Islet of Langerhans (tissue), 1 donor: ENCODE data around the gene FLAD1.
"Not testable (repeated sequence)": the region's sequence is repeated elsewhere in the genome, so short reads cannot be mapped to it uniquely, and the experiment has no call there.

Source experiments
- FAIRE-seq: peaks from one replicate; lab custom pipeline; 2011; peaks lifted over from hg19 to GRCh38; lab: Jason Lieb, UNC

FLAD1 gene

DNA sequence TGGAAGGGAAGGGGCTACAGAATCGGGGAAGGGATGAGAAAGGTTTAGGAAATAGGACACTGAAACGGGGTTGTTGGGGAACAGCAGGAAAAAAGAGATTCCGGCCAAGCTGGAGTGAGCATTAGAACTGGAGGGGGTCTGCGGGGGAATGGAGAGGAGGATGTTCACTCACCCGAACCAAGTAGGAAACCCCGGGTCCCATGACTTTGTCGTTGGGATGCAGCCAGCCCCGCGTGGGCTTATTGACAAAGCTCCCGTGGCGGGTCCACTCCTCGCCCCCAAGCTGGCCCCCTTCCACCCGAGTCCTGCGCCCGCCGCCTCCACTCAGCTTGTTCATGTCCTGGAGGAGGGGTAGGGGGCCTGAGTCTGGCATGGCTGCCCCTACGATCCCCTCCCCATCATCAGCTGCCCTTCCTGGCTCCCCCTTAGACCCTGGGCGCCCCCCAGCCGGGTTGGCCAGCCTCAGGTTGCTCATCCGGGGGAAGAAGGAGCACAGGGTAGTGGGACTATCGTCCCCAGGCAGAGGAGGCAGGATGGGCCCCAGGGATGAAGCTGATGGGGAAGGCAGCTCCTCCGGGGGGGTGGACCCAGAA, 13.2 kb upstream of the FLAD1 start:
- no peak for FAIRE-seq

DNA sequence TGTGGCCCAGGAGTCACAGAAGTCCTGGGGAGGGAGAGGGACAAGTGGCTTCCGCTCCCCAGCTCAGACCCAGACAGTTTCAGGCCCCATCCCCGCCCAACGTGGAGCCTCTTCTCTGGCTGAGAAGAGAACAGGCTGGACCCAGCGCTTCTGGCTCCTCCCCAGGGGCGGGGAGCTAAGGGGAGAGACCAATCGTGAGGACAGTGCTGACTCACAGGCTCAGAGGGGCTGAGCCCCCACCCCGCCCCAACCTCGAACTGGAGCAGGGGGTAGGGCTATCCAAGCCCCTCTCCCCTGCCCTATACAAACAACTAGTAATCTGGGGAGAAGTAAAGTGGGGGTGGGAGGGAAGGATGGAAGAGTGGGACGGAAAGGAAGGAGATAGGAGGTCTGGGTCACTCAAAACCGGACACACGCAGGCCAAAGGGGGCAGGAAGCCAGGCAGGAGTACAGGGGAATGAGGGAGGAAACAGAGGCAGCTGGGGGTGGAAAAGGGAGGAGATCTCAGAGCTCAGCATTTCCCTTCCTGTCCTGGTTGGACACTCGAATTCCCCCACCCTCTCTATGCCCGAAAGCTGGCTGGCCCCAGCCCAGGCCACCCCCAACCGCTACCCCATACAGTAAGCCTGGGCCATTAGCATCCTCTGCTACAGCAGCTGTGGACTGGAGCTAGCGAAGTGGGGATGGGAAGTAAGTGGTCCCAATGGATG, 12.4 kb upstream of the FLAD1 start, which contains the start of gene SHC1:
TSS of gene SHC1 (minus strand) at position 117 of the 710 bp plus-strand sequence. CDS start 221 bp downstream, outside the sequence.
- FAIRE-seq = no peak

DNA sequence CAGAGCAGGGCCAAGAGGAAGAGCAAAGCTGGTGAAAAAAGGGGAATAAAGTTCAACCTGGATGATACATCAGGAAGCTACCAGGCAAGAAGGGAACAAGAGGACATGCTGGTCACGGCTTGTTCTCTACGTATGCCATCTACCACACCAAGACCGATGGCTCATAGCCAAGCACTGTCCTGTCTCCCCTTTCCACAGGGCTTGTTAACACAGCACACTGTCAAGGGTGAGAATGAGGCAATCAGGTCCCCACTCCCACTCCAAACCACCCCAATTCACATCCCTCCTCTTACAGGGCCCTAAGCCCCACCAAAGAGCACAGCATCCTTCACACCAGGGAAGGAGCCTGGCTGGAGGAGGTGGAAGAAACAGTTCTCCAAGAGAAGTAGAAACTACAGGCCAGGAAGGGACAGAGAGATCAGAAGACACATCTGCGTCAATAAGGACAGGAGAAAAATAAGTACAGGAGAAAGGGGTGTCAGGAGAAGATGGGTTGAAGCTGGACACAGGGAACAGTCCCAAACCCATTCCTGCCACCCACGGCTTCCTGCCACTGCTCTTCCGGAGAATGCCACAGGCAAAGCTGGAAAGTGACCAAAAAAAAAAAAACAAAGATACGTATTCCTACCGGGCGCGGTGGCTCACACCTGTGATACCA, 11.7 kb upstream of the FLAD1 start:
- FAIRE-seq = no peak

DNA sequence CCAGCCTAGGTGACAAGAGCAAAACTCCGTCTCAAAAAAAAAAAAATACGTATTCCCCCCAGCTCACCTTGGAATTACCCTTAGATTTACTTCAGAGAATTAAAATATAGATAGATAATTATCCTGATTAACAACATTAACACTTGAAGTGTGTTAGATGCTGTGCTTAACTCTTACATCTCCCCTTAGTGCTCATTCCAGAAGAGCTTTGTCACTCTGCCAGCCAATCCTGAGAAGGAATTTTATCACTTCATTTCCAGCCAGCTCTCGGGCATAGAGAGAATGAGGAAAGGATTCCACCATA, 11.0 kb upstream of the FLAD1 start:
- no peak for FAIRE-seq

DNA sequence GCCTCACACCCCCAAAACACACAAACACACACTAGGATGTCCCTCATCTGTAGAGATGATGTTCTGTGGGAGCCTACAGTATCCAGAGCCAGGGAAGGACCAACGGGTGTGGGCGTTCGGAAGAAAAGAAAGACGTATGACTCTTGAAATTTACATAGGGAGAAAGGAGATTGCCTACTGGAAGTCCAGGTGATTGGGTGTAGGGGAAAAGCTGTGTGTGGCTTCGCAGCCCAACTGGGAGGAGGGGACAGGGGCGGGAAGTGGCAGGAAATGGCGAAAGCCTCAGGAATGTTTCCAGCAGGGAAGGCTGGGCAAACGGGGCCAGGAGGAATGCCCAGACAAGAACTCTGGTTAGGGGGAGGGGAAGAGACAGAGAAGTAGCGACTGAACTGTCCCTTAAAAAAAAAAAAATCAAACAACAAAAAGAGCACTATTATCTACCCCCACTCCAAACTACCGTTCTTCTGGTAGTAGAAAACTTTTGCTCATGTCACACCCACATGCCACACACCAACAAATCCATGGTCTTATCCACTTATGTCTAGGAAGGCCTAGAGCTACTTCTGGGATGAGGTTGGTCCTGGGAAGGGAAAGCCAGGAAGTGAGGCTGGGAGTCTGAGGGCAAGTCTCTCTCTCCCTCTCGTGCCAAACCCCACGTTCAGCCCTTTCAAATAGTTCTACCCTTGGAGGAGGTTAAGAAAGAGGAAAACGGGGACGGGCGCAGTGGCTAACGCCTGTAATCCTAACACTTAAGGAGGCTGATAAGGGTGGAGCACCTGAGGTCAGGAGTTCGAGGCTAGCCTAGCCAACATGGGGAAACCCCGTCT, 10.4 kb upstream of the FLAD1 start:
- no peak for FAIRE-seq

DNA sequence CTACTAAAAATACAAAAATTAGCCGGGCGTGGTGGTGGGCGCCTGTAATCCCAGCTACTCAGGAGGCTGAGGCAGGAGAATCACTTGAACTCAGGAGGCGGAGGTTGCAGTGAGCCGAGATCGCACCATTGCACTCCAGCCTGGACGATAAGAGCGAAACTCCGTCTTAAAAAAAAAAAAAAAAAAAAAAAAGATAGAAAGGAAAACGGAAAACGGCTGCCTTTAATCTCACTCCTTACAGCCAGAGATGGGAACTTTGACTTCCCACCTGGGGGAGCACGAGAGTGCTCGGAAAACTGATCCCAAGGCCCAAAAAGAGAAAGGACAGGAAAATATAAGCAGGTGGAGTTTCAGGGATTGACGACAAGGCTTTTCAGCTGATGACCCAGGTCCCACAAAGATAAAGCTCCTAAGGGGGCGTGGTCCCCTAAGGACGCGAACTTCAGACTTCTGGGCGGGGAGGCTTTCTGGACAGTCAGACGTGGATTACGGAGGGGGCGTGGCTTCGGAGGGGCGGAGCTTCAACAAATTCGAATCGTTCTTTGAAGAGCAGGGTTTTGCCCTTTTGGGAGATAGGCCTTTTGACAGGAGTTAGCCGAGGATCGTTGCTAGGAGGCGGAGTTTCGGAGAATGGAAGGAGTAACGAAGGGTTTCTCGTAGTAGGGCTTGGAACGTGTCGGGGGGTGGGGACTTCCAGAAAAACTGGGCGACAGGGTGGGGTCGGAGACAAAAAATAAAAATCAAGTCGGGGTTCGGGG, 9.6 kb upstream of the FLAD1 start:
- FAIRE-seq = no peak

DNA sequence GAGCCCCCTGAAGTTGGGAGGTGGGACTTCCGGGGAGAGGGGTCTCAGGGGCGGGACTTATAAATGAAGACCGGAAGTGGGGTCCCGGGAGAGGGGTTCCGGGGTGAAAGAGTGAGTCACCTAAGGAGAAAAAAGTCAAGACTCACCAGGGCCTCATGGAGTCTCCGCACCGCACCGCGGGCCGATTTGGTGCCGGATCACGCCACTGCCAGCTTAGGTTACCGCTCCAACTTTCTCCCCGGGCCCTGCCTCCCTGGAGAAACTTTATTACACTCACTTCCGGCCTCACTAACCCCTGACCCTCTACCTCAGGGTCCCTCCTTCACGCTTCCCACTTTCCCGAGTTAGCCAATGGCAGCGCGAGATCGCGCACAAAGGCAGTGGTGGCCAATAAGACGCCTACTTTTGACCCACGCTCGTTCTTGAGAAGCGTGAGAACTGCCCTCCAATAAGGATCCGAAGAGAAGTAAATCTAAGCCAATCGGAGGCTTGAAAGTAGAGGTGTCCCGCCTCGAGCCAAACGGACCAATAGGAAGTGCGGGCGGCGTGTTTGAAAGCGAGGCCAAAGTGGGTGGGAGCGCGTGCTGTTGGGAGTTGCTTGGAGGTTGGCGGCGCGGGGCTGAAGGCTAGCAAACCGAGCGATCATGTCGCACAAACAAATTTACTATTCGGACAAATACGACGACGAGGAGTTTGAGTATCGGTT, 8.9 kb upstream of the FLAD1 start, which contains the start of gene CKS1B:
TSS of gene CKS1B (plus strand) at position 580 of the 706 bp plus-strand sequence. CDS start at position 645, 65 bp downstream.
- peak; percentile 94 for FAIRE-seq

DNA sequence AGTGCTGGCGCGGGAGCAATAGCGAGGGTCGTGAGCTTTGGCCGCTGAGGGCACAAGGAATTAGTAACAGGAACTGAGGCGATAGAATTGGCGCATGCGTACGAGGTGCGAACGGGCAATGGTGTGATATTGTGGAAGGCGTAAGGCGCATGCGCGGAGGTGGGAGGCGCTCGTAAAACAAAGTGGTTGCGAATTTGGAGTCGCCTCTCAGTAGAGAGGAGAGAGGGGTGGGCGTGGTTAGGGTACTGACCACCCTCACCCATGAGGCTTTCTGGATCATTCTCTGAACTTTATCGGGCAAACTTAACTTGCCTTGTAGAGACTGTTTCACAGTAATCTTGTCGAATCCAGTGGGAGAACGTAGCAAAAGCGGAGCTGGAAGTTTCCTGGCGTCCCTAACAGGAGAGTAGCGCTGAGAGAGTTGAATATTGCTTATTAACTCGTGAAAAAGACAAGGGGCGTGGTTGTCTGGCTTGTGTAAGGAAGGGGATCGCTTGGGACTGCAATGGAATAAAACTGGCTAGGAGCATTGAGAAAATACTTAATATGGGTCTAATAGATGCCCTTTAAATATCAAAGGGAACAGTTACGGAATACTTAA, 8.2 kb upstream of the FLAD1 start:
- FAIRE-seq = peak; percentile 13

DNA sequence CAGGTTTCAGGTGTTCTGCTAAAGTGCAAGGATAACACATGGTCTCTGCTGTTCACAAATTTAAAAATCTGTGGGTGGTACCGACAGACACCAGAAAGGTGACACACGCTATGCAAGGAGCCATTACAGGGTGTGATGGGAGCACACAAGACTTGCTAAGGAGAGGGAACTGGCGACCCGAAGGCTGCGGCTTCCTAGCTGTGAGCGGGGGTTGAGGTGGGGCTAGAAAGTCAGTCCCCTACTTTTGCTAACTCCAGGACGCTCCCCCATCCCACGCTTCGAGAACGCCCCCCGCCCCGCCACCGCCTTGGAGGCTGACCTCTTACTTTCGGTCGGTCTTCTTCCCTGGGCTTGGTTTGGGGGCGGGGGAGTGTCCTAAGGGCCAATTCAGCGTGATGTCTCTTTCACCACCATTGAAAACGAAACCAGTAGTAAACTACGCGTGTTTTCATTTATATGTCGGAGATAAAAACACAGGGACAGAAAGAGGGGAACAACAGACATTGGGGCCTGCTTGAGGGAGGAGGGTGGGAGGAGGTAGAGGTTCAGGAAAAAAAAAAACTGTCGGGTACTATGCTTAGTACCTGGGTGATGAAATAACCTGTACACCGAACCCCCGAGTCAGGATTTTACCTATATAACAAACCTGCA, 7.6 kb upstream of the FLAD1 start:
- no peak for FAIRE-seq

DNA sequence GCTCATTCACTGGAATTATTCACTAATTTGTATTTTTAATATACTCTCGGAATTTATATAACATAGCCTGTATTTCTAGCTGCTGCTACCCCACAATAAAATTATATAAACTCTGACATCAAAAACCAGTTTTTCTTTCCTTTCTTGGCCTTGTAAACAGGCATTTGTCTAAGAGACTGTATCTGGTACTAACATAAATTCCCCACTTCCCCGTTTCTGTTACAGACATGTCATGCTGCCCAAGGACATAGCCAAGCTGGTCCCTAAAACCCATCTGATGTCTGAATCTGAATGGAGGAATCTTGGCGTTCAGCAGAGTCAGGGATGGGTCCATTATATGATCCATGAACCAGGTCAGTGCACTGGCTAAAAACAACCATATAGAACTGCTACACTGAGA, 5.4 kb upstream of the FLAD1 start:
- not testable (repeated sequence) for FAIRE-seq

DNA sequence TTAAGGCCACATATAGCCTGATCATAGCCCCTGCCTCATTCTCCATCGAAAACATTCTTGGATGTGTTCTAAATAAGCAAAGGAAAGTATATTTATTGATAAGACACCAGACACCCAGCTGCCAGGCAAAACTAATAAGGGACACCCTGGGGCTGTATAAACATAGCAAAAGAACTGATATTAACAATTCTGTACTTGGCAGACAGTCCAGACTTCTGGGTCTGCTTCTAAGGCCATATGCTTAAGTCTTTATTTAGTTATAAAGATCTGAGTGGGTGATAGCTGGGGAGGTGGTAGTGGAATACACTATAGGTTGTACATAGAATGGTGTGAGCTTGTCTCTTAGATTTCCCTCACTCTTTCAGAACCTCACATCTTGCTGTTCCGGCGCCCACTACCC, 4.8 kb upstream of the FLAD1 start:
- no peak for FAIRE-seq

DNA sequence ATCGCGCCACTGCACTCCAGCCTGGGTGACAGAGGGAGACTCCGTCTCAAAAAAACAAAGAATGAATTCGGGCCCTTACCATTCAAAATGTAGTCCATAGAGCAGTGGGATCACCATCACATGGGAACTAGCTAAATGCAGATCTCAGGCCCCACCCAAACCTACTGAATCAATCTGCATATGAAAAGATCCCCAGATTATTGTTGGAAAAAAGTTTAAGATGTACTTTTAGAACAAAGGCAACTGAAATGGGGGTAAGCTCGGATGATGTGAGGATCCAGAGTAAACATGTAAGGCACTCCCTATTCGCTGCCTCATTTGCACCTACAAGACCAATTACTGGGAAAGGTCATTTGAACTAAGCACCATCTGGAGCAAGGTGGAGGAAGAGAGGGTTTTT, 803 bp upstream of the FLAD1 start:
- FAIRE-seq = no peak

DNA sequence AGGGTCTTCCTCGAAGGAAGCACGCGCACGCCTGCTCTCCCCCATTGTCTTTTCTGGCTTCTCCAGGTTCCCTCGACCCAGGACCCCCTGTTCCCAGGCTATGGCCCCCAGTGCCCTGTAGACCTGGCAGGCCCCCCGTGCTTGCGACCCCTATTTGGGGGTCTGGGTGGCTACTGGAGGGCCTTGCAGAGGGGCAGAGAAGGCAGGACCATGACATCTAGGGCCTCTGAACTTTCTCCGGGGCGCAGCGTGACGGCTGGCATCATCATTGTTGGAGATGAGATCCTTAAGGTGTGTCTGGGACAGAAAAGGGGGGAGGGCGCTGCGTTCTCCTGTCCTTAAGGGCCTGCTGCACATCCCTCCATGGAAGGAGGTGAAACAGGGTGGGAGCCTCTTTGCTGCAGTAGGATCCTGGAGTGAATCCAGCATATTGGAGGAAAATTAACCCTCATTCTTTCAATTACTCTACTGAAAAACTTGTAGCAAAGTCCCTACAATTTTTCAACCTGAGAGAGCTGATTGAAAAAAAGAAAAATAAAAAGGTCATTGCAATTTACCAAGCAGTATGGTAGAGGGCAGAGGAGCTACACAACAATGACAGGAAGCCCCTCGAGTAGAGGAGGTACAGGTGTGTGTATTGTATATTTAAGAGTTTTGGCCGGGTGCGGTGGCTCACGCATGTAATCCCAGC, 777 bp downstream of the FLAD1 start:
- FAIRE-seq = no peak

DNA sequence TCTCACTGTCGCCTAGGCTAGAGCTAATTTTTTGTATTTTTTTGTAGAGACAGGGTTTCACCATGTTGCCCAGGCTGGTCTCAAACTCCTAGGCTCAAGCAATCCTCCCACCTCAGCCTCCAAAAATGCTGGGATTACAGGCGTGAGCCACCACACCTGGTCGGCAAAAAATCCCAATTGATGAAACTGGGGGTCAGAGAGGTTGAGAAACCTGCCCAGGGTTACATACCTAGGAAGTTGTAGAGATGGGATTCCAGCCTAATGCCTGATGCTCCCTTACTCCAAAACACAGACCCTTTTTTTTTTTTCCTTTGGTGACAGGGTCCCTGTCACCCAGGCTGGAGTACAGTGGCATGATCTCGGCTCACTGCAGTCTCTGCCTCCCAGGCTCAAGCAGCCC, 3.6 kb downstream of the FLAD1 start:
- FAIRE-seq = not testable (repeated sequence)

DNA sequence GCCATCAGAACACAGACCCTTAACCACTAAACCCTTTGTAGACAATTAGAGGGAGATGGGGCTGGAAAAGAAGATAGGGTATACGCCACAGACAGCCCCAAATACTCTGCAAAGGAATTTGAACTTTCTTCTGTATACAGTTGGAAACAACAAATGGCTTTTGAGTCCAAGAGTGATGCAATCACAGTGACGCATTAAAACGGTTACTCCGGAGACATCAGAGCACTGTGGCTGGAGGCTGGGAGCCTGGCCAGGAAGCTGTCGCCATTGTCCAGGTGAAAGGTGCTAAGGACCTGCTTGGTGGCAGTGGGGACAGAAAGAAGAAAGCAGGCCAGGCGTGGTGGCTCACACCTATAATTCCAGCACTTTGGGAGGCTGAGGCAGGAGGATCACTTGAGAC, 4.2 kb downstream of the FLAD1 start:
- no peak for FAIRE-seq

DNA sequence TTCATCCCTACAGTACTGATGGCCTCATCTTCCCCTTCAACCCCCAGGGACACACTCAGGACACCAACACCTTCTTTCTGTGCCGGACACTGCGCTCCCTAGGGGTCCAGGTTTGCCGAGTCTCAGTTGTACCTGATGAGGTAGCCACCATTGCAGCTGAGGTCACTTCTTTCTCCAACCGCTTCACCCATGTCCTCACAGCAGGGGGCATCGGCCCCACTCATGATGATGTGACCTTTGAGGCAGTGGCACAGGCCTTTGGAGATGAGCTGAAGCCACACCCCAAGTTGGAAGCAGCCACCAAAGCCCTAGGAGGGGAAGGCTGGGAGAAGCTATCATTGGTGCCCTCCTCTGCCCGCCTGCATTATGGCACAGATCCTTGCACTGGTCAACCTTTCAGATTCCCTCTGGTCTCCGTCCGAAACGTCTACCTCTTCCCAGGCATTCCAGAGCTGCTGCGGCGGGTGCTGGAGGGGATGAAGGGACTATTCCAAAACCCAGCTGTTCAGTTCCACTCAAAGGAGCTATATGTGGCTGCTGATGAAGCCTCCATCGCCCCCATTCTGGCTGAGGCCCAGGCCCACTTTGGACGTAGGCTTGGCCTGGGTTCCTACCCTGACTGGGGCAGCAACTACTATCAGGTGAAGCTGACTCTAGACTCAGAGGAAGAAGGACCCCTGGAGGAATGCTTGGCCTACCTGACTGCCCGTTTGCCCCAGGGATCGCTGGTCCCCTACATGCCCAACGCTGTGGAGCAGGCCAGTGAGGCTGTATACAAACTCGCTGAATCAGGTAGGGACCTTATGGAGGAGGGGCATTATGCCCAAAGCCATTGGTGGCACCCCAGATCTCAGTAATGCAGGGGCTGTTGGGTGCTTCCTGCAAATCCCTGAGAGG, 5.2 kb downstream of the FLAD1 start:
- no peak for FAIRE-seq

DNA sequence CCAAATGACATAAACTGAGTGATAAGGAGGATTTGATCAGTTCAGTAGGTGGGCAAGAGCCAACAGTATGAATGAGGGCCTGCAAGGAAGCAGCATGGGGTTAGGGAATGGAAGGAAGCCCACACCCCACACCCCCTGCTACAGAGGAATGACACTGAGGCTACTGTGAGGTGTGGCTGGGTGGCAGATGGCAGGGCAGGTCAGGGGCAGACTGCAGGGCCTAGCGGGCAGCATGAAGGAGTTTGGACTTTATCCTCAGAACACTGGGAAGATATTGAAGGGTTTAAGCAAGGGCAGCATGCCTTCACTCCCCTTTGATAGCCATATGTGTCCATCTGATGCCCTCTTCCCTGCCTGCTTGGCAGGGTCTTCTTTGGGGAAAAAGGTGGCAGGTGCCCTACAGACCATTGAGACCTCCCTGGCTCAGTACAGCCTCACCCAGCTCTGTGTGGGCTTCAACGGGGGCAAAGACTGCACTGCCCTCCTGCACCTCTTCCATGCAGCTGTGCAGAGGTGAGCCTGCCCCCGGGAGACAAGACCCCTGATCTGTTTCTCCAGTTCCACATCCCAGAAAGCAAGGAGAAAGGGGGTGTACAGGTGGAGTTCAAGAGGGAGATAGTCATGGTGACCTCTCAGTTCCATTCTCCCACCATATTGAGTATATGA, 6.2 kb downstream of the FLAD1 start:
- no peak for FAIRE-seq

DNA sequence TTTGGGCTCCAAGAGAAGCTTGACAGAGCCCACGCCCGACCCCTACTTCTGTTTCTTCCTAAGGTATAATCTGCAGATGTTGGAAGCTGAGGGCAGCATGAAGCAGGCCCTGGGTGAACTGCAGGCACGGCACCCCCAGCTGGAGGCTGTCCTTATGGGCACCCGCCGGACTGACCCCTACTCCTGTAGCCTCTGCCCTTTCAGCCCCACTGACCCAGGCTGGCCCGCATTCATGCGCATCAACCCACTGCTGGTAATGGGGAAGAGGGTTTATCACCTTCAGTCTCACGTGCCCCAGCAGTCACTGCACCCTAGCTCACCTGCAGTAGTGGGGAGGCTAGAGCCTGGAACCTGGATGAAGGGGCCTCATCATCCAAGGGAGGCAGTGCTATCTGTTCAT, 7.1 kb downstream of the FLAD1 start:
- FAIRE-seq = no peak
